ENCODE data around the gene CISH.

CISH gene

GRCh38 chr3:50600141-50600753 lies 11.3 kb downstream of the CISH start:
- no peak for TF ChIP-seq SPI1 (IDR thresholded peaks at IDR 0.05; ENCODE audit: borderline replicate concordance, low read depth)
- TF ChIP-seq REST (IDR thresholded peaks at IDR 0.05; ENCODE audit: insufficient replicate concordance, low read depth): no peak
- no peak for TF ChIP-seq GABPA (IDR thresholded peaks at IDR 0.05; ENCODE audit: low read depth)
- no peak for TF ChIP-seq CTCF (IDR thresholded peaks at IDR 0.05; ENCODE audit: insufficient read depth, low read length)
- TF ChIP-seq POLR2AphosphoS5 (IDR thresholded peaks at IDR 0.05; ENCODE audit: low read depth): no peak

GRCh38 chr3:50599716-50600118 lies 11.9 kb downstream of the CISH start:
- TF ChIP-seq CTCF (IDR thresholded peaks at IDR 0.05; ENCODE audit: insufficient read depth, low read length): no peak
- TF ChIP-seq SPI1 (IDR thresholded peaks at IDR 0.05; ENCODE audit: borderline replicate concordance, low read depth): no peak
- no peak for TF ChIP-seq GABPA (IDR thresholded peaks at IDR 0.05; ENCODE audit: low read depth)
- no peak for TF ChIP-seq POLR2AphosphoS5 (IDR thresholded peaks at IDR 0.05; ENCODE audit: low read depth)
- TF ChIP-seq REST (IDR thresholded peaks at IDR 0.05; ENCODE audit: insufficient replicate concordance, low read depth): no peak
- no peak overlapping the region for H3K4me3 ChIP-seq (replicated peaks; ENCODE audit: insufficient read depth, low read length)
- H3K27me3 ChIP-seq (ENCODE audit: insufficient read depth, poor library complexity, severe bottlenecking): no peaks in the 10 kb centered on the region
- H3K27ac ChIP-seq (replicated peaks): peak overlapping the region; percentile 94
- no peak for DNase-seq (ENCODE audit: low read depth in 1 of 2, low spot score in 1 of 2)

More at GRCh38 chr3:50600141-50600753, 11.3 kb downstream of the CISH start:
- Histone ChIP-seq H3K27me3 (ENCODE audit: insufficient read depth, poor library complexity, severe bottlenecking) (no peaks in the 10 kb centered on the region), H3K4me3 (replicated peaks; ENCODE audit: insufficient read depth, low read length) (no peak overlapping the region), H3K27ac (replicated peaks) (peak overlapping the region; percentile 94)
- no peak for DNase-seq (ENCODE audit: low read depth in 1 of 2, low spot score in 1 of 2)

- TF ChIP-seq SPI1 (IDR thresholded peaks at IDR 0.05; ENCODE audit: borderline replicate concordance, low read depth): no peak
- TF ChIP-seq POLR2AphosphoS5 (IDR thresholded peaks at IDR 0.05; ENCODE audit: low read depth): no peak
- no peak for TF ChIP-seq REST (IDR thresholded peaks at IDR 0.05; ENCODE audit: insufficient replicate concordance, low read depth)
- TF ChIP-seq CTCF (IDR thresholded peaks at IDR 0.05; ENCODE audit: insufficient read depth, low read length): no peak
- TF ChIP-seq GABPA (IDR thresholded peaks at IDR 0.05; ENCODE audit: low read depth): no peak
- Histone ChIP-seq H3K27ac (replicated peaks) (peak overlapping the region; percentile 94), H3K4me3 (replicated peaks; ENCODE audit: insufficient read depth, low read length) (no peak overlapping the region), H3K27me3 (ENCODE audit: insufficient read depth, poor library complexity, severe bottlenecking) (no peaks in the 10 kb centered on the region)
- DNase-seq (ENCODE audit: low read depth in 1 of 2, low spot score in 1 of 2): no peak
These were observed 12.4 kb downstream of the CISH start for GRCh38 chr3:50599115-50599715.

Measured in HL-60 (cell line).